ENCODE results near the gene HNRNPA3.

Gene HNRNPA3

GRCh38 chr2:177271981-177272666 is 59.5 kb downstream of the HNRNPA3 start:
- H3K9me3 Mint-ChIP-seq: no peaks in the 10 kb centered on the region
- no peak for ATAC-seq (replicated peaks)
- no peaks in the 10 kb centered on the region for H3K27me3 Mint-ChIP-seq
- no peaks in the 10 kb centered on the region for H3K36me3 Mint-ChIP-seq
- H3K4me3 Mint-ChIP-seq: no peak overlapping the region
- H3K4me1 Mint-ChIP-seq: peaks cover 3 to 6% of the 10 kb centered on the region in 2 donors
- no peak for DNase-seq
- H3K27ac Mint-ChIP-seq: no peak overlapping the region

- H3K27ac Mint-ChIP-seq: no peak overlapping the region
- DNase-seq: no peak
- peaks cover 0 to under 1% of the 10 kb centered on the region in 2 donors for H3K4me1 Mint-ChIP-seq
- H3K4me3 Mint-ChIP-seq: no peak overlapping the region
- ATAC-seq (replicated peaks): no peak
- no peaks in the 10 kb centered on the region for H3K36me3 Mint-ChIP-seq
- no peaks in the 10 kb centered on the region for H3K9me3 Mint-ChIP-seq
- H3K27me3 Mint-ChIP-seq: no peaks in the 10 kb centered on the region
These were observed 60.2 kb downstream of the HNRNPA3 start for GRCh38 chr2:177272765-177273164.

GRCh38 chr2:177273408-177273807 is 60.8 kb downstream of the HNRNPA3 start:
- H3K4me1 Mint-ChIP-seq: no peaks in the 10 kb centered on the region
- no peaks in the 10 kb centered on the region for H3K27me3 Mint-ChIP-seq
- no peaks in the 10 kb centered on the region for H3K9me3 Mint-ChIP-seq
- no peak for DNase-seq
- no peak overlapping the region for H3K27ac Mint-ChIP-seq
- no peaks in the 10 kb centered on the region for H3K36me3 Mint-ChIP-seq
- no peak for ATAC-seq (replicated peaks)
- H3K4me3 Mint-ChIP-seq: no peak overlapping the region
